ENCODE data around the gene CAP2. TPM values are rescaled to one million over a fixed set of nuclear protein-coding genes. Genes with fewer than 3 reads are reported as not detected.
"Not testable (repeated sequence)": the region's sequence is repeated elsewhere in the genome, so short reads cannot be mapped to it uniquely, and the experiment has no call there.

Gene CAP2
- total RNA-seq, 1 donor from 2014 or later: 47.5 TPM

DNA sequence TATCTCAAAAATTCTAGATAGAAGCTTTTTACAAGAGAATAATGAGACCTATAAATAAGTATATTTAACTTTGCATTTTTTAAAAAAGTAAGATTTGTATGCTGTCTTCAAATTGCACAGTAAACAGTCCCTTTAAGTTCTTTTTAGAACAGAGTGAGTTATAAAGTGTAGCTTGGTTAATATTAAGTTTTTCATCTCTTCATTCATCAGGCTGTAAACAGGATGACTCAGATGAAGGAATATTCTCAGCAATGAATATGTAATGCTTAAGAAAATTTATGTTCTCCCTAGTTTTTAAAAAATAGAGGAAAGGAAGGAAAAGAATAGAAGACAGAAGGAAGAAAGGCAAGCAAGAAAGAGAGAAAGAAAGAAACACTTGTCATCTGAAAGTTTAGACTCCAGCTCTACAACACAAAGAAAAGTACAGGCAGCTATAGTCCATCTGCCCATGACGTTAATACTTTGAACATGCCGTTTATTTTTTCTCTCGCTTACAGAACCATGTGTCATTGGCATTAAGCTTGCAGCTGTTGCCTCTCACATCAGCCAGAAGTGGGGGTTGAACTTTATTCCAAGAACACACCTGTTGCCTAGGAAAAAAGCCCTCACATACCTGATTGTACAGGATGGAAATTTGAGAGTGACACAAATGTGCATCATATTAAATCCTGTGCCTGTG, 36.1 kb downstream of the CAP2 start:
- no peaks in the 10 kb centered on the region for H3K9me3 ChIP-seq (ENCODE audit: control insufficient read depth in 3 of 3, low read length in 3 of 3)
- no peak overlapping the region for H3K4me3 ChIP-seq (ENCODE audit: low read length in 3 of 3)
- no peaks in the 10 kb centered on the region for H3K27me3 ChIP-seq (ENCODE audit: control insufficient read depth in 3 of 3, insufficient read depth in 3 of 3, low read length in 3 of 3)
- peaks cover 14 to 21% (median 19%) of the 10 kb centered on the region in 3 donors for H3K36me3 ChIP-seq (ENCODE audit: control insufficient read depth in 3 of 3, insufficient read depth in 3 of 3, low read length in 3 of 3)
- H3K9ac ChIP-seq (ENCODE audit: low read depth in 1 of 3, low read length in 3 of 3): peak overlapping the region; percentile 4 to 58 (median 4)
- peaks cover 22 to 51% (median 35%) of the 10 kb centered on the region in 3 donors for H3K4me1 ChIP-seq (ENCODE audit: control insufficient read depth in 3 of 3, insufficient read depth in 3 of 3, low read length in 3 of 3)
- peak overlapping the region; percentile 93 for H3K27ac ChIP-seq (ENCODE audit: low read depth, low read length)

- peak overlapping the region in 1 of 3 donors; percentile 10 for H3K9ac ChIP-seq (ENCODE audit: low read depth in 1 of 3, low read length in 3 of 3)
- no peaks in the 10 kb centered on the region for H3K27me3 ChIP-seq (ENCODE audit: control insufficient read depth in 3 of 3, insufficient read depth in 3 of 3, low read length in 3 of 3)
- H3K4me3 ChIP-seq (ENCODE audit: low read length in 3 of 3): no peak overlapping the region
- H3K9me3 ChIP-seq (ENCODE audit: control insufficient read depth in 3 of 3, low read length in 3 of 3): no peaks in the 10 kb centered on the region
- peaks cover 22 to 38% (median 31%) of the 10 kb centered on the region in 3 donors for H3K4me1 ChIP-seq (ENCODE audit: control insufficient read depth in 3 of 3, insufficient read depth in 3 of 3, low read length in 3 of 3)
- peak overlapping the region; percentile 93 for H3K27ac ChIP-seq (ENCODE audit: low read depth, low read length)
- peaks cover 12 to 17% (median 13%) of the 10 kb centered on the region in 3 donors for H3K36me3 ChIP-seq (ENCODE audit: control insufficient read depth in 3 of 3, insufficient read depth in 3 of 3, low read length in 3 of 3)
Measured at GRCh38 chr6:17431581-17431980, 38.2 kb downstream of the CAP2 start.

DNA sequence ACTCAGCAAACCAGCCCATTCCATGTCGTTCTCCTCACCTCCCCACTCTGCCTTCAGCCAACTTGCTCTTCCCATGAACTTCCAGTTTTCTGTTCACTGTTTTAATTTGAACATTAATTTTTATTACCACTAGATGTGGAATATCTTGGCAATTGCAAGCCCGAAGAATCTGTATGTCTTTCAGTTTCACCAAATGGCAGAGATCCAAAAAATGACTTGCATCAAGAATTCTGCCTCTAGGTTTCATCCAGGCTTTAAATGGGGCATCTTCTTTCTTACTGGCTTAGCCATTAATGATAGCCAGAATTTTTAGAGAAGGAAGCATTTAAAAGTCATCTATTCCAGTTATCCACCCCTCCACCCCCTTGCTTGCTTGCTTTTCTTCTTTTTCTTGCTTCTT, 39.0 kb downstream of the CAP2 start:
- Histone ChIP-seq H3K27ac (ENCODE audit: low read depth, low read length) (peak overlapping the region; percentile 93), H3K9me3 (ENCODE audit: control insufficient read depth in 3 of 3, low read length in 3 of 3) (no peaks in the 10 kb centered on the region), H3K9ac (ENCODE audit: low read depth in 1 of 3, low read length in 3 of 3) (no peak overlapping the region), H3K4me3 (ENCODE audit: low read length in 3 of 3) (no peak overlapping the region), H3K4me1 (ENCODE audit: control insufficient read depth in 3 of 3, insufficient read depth in 3 of 3, low read length in 3 of 3) (peaks cover 16 to 33% (median 29%) of the 10 kb centered on the region in 3 donors), H3K27me3 (ENCODE audit: control insufficient read depth in 3 of 3, insufficient read depth in 3 of 3, low read length in 3 of 3) (no peaks in the 10 kb centered on the region), H3K36me3 (ENCODE audit: control insufficient read depth in 3 of 3, insufficient read depth in 3 of 3, low read length in 3 of 3) (peaks cover 4 to 14% (median 12%) of the 10 kb centered on the region in 3 donors)

- H3K9ac ChIP-seq (ENCODE audit: low read depth in 1 of 3, low read length in 3 of 3): peak overlapping the region; percentile 25 to 29 (median 27)
- no peaks in the 10 kb centered on the region for H3K9me3 ChIP-seq (ENCODE audit: control insufficient read depth in 3 of 3, low read length in 3 of 3)
- H3K4me3 ChIP-seq (ENCODE audit: low read length in 3 of 3): peak overlapping the region; percentile 17 to 35 (median 18)
Measured at GRCh38 chr6:17439243-17439993, 46.0 kb downstream of the CAP2 start.

DNA sequence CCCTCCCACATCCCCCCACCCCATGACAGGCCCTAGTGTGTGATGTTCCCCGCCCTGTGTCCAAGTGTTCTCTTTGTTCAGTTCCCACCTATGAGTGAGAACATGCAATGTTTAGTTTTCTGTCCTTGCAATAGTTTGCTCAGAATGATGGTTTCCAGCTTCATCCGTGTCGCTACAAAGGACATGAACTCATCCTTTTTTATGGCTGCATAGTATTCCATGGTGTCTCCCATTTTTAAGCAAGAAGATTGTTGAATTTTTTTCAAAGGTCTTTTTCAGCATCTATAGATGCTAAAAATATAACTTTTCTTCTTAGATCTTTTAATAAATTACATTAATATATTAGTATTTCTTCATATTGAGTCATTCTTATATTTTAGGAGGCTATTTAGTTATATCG, 47.4 kb downstream of the CAP2 start:
- H3K4me1 ChIP-seq (ENCODE audit: control insufficient read depth in 3 of 3, insufficient read depth in 3 of 3, low read length in 3 of 3): peaks cover 9 to 25% (median 16%) of the 10 kb centered on the region in 3 donors
- not testable (repeated sequence) for H3K27me3 ChIP-seq (ENCODE audit: control insufficient read depth in 3 of 3, insufficient read depth in 3 of 3, low read length in 3 of 3); H3K9ac ChIP-seq (ENCODE audit: low read depth in 1 of 3, low read length in 3 of 3); H3K4me3 ChIP-seq (ENCODE audit: low read length in 3 of 3); H3K9me3 ChIP-seq (ENCODE audit: control insufficient read depth in 3 of 3, low read length in 3 of 3)
- H3K36me3 ChIP-seq (ENCODE audit: control insufficient read depth in 3 of 3, insufficient read depth in 3 of 3, low read length in 3 of 3): peaks cover 0 to 10% (median 5%) of the 10 kb centered on the region in 3 donors
- H3K27ac ChIP-seq (ENCODE audit: low read depth, low read length): peak overlapping the region; percentile 48

More at GRCh38 chr6:17439243-17439993, 46.0 kb downstream of the CAP2 start:
- H3K27ac ChIP-seq (ENCODE audit: low read depth, low read length): peak overlapping the region; percentile 48
- no peaks in the 10 kb centered on the region for H3K27me3 ChIP-seq (ENCODE audit: control insufficient read depth in 3 of 3, insufficient read depth in 3 of 3, low read length in 3 of 3)
- peaks cover 9 to 25% (median 16%) of the 10 kb centered on the region in 3 donors for H3K4me1 ChIP-seq (ENCODE audit: control insufficient read depth in 3 of 3, insufficient read depth in 3 of 3, low read length in 3 of 3)
- H3K36me3 ChIP-seq (ENCODE audit: control insufficient read depth in 3 of 3, insufficient read depth in 3 of 3, low read length in 3 of 3): peaks cover 0 to 10% (median 5%) of the 10 kb centered on the region in 3 donors

- no peaks in the 10 kb centered on the region for H3K27me3 ChIP-seq (ENCODE audit: control insufficient read depth in 3 of 3, insufficient read depth in 3 of 3, low read length in 3 of 3)
- peaks cover 9 to 25% (median 14%) of the 10 kb centered on the region in 3 donors for H3K4me1 ChIP-seq (ENCODE audit: control insufficient read depth in 3 of 3, insufficient read depth in 3 of 3, low read length in 3 of 3)
- H3K9ac ChIP-seq (ENCODE audit: low read depth in 1 of 3, low read length in 3 of 3): no peak overlapping the region
- H3K4me3 ChIP-seq (ENCODE audit: low read length in 3 of 3): no peak overlapping the region
- H3K36me3 ChIP-seq (ENCODE audit: control insufficient read depth in 3 of 3, insufficient read depth in 3 of 3, low read length in 3 of 3): peaks cover 0 to 4% (median 0%) of the 10 kb centered on the region in 3 donors
- H3K27ac ChIP-seq (ENCODE audit: low read depth, low read length): no peak overlapping the region
- no peaks in the 10 kb centered on the region for H3K9me3 ChIP-seq (ENCODE audit: control insufficient read depth in 3 of 3, low read length in 3 of 3)
Measured at GRCh38 chr6:17442196-17442595, 48.8 kb downstream of the CAP2 start.

- Histone ChIP-seq H3K9ac (ENCODE audit: low read depth in 1 of 3, low read length in 3 of 3) (no peak overlapping the region), H3K4me1 (ENCODE audit: control insufficient read depth in 3 of 3, insufficient read depth in 3 of 3, low read length in 3 of 3) (peaks cover 0 to 11% (median 5%) of the 10 kb centered on the region in 3 donors), H3K9me3 (ENCODE audit: control insufficient read depth in 3 of 3, low read length in 3 of 3) (no peaks in the 10 kb centered on the region), H3K27ac (ENCODE audit: low read depth, low read length) (no peak overlapping the region), H3K36me3 (ENCODE audit: control insufficient read depth in 3 of 3, insufficient read depth in 3 of 3, low read length in 3 of 3) (no peaks in the 10 kb centered on the region), H3K4me3 (ENCODE audit: low read length in 3 of 3) (no peak overlapping the region), H3K27me3 (ENCODE audit: control insufficient read depth in 3 of 3, insufficient read depth in 3 of 3, low read length in 3 of 3) (no peaks in the 10 kb centered on the region)
Measured at GRCh38 chr6:17446713-17447112, 53.3 kb downstream of the CAP2 start.

- Histone ChIP-seq H3K36me3 (ENCODE audit: control insufficient read depth in 3 of 3, insufficient read depth in 3 of 3, low read length in 3 of 3) (no peaks in the 10 kb centered on the region), H3K4me3 (ENCODE audit: low read length in 3 of 3) (no peak overlapping the region), H3K27ac (ENCODE audit: low read depth, low read length) (no peak overlapping the region), H3K4me1 (ENCODE audit: control insufficient read depth in 3 of 3, insufficient read depth in 3 of 3, low read length in 3 of 3) (peaks cover 0 to 5% (median 3%) of the 10 kb centered on the region in 3 donors), H3K9ac (ENCODE audit: low read depth in 1 of 3, low read length in 3 of 3) (no peak overlapping the region), H3K9me3 (ENCODE audit: control insufficient read depth in 3 of 3, low read length in 3 of 3) (no peaks in the 10 kb centered on the region), H3K27me3 (ENCODE audit: control insufficient read depth in 3 of 3, insufficient read depth in 3 of 3, low read length in 3 of 3) (no peaks in the 10 kb centered on the region)
Measured at GRCh38 chr6:17448165-17448564, 54.8 kb downstream of the CAP2 start.

- Histone ChIP-seq H3K9ac (ENCODE audit: low read depth in 1 of 3, low read length in 3 of 3) (no peak overlapping the region), H3K27me3 (ENCODE audit: control insufficient read depth in 3 of 3, insufficient read depth in 3 of 3, low read length in 3 of 3) (no peaks in the 10 kb centered on the region), H3K27ac (ENCODE audit: low read depth, low read length) (no peak overlapping the region), H3K4me1 (ENCODE audit: control insufficient read depth in 3 of 3, insufficient read depth in 3 of 3, low read length in 3 of 3) (peaks cover 0 to 10% (median 0%) of the 10 kb centered on the region in 3 donors), H3K36me3 (ENCODE audit: control insufficient read depth in 3 of 3, insufficient read depth in 3 of 3, low read length in 3 of 3) (no peaks in the 10 kb centered on the region), H3K9me3 (ENCODE audit: control insufficient read depth in 3 of 3, low read length in 3 of 3) (no peaks in the 10 kb centered on the region), H3K4me3 (ENCODE audit: low read length in 3 of 3) (no peak overlapping the region)
Measured at GRCh38 chr6:17450397-17450796, 57.0 kb downstream of the CAP2 start.

GRCh38 chr6:17450832-17451231, 57.4 kb downstream of the CAP2 start:
- H3K4me3 ChIP-seq (ENCODE audit: low read length in 3 of 3): no peak overlapping the region
- no peaks in the 10 kb centered on the region for H3K27me3 ChIP-seq (ENCODE audit: control insufficient read depth in 3 of 3, insufficient read depth in 3 of 3, low read length in 3 of 3)
- H3K27ac ChIP-seq (ENCODE audit: low read depth, low read length): no peak overlapping the region
- H3K36me3 ChIP-seq (ENCODE audit: control insufficient read depth in 3 of 3, insufficient read depth in 3 of 3, low read length in 3 of 3): no peaks in the 10 kb centered on the region
- peaks cover 0 to 10% (median 0%) of the 10 kb centered on the region in 3 donors for H3K4me1 ChIP-seq (ENCODE audit: control insufficient read depth in 3 of 3, insufficient read depth in 3 of 3, low read length in 3 of 3)
- no peaks in the 10 kb centered on the region for H3K9me3 ChIP-seq (ENCODE audit: control insufficient read depth in 3 of 3, low read length in 3 of 3)
- no peak overlapping the region for H3K9ac ChIP-seq (ENCODE audit: low read depth in 1 of 3, low read length in 3 of 3)

All from skeletal muscle tissue (tissue), 4 donors.